ENCODE results near the gene COL18A1.

DNA sequence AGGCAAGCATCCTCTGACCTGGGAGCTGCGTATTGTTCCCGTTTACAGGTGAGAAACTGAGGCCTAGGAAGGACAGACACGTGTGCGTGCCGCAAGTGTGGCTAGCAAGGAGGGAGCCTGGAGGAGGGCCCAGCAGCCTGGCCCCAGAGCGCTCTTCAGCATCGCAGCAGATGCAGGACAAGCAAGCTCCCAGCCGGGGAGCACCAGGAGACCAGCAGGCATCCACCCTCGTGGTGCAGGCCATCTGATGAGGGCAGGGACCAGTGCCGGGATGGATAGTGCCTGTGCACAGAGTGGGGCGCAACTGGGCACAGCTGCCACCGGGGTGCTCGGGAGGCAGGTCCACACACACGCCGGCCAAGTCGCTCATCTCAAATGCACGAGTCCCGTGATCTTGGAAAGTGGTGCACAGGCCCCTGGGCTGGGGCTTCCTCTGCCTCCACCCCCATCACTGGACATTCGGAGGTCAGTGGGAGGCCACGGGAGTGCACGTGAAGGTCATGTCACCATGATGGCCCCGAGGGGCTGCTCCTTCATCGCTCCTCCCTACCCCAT is 55.1 kb downstream of the COL18A1 start:
- TF ChIP-seq POLR2AphosphoS5 (IDR thresholded peaks at IDR 0.05; ENCODE audit: low read depth, low read length) (no peak), CTCF (IDR thresholded peaks at IDR 0.05) (no peak)

Data from Panc1 (cell line).